GM12891 (cell line): ENCODE measurements around the gene NEDD1.

Source experiments
- DNase-seq: peaks from one replicate; pipeline ENCODE4 v3.0.0; 2011; ENCODE audit warnings: low spot score; ENCODE audit not compliant: insufficient read length
- FAIRE-seq: peaks from 2 replicates; lab custom pipeline; 2011; peaks lifted over from hg19 to GRCh38; lab: Jason Lieb, UNC
- PAX5 ChIP-seq: IDR thresholded peaks from 2 replicates; pipeline ENCODE4 v1.6.1; 2011; ENCODE audit warnings: low read length, moderate library complexity, mild to moderate bottlenecking; ENCODE audit not compliant: insufficient read depth, severe bottlenecking
- POLR2A ChIP-seq: IDR thresholded peaks from 2 replicates; pipeline ENCODE4 v1.6.1; 2011; ENCODE audit warnings: low read depth, low read length, control low read depth
- POLR2AphosphoS5 ChIP-seq: IDR thresholded peaks from 2 replicates; pipeline ENCODE4 v1.6.1; 2011; ENCODE audit warnings: low read depth, low read length, control low read depth
- POU2F2 ChIP-seq: IDR thresholded peaks from 2 replicates; pipeline ENCODE4 v1.6.1; 2011; ENCODE audit warnings: low read depth, mild to moderate bottlenecking, control low read depth, low read length, moderate library complexity
- SPI1 ChIP-seq: IDR thresholded peaks from 2 replicates; pipeline ENCODE4 v1.6.1; 2011; ENCODE audit warnings: low read depth, low read length, control low read depth
- TAF1 ChIP-seq: IDR thresholded peaks from 2 replicates; pipeline ENCODE4 v1.6.1; 2011; ENCODE audit warnings: low read depth, low read length, control low read depth

Gene NEDD1

GRCh38 chr12:96876966-96877365 is 30.1 kb upstream of the NEDD1 start:
- TF ChIP-seq SPI1 = no peak
- TF ChIP-seq TAF1 = no peak
- no peak for TF ChIP-seq POU2F2
- no peak for TF ChIP-seq PAX5
- no peak for TF ChIP-seq POLR2A
- TF ChIP-seq POLR2AphosphoS5 = no peak
- FAIRE-seq = no peak
- no peak for DNase-seq

DNA sequence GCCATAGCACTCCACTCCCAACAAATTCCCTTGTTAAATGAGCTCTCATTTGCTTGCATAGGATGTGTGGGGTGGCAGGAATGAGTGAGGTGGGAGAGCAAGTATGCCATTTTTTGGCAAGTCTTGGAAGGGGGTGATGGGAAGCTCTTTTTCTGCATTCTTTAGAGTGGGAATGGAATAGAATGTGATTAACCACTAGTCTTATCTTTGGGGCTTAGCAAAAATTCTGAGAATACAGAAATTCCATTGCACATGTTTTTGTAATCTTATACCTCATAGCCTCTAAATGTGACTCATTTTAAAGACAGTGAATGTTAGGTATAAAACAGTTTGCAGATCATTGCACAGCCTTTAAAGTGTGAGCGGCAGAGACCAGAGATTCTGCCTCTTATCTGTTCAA is 28.4 kb upstream of the NEDD1 start:
- FAIRE-seq (no peak), DNase-seq (no peak)
- TF ChIP-seq SPI1 = no peak
- TF ChIP-seq POLR2A = no peak
- TF ChIP-seq POLR2AphosphoS5 = no peak
- TF ChIP-seq POU2F2 = no peak
- TF ChIP-seq PAX5 = no peak

GRCh38 chr12:96879301-96879700 is 27.8 kb upstream of the NEDD1 start:
- DNase-seq (no peak), FAIRE-seq (no peak)
- TF ChIP-seq SPI1 = no peak
- TF ChIP-seq PAX5 = no peak
- TF ChIP-seq TAF1 = no peak
- TF ChIP-seq POU2F2 = no peak
- TF ChIP-seq POLR2AphosphoS5 = no peak
- TF ChIP-seq POLR2A = no peak

GRCh38 chr12:96880220-96880619 is 26.8 kb upstream of the NEDD1 start:
- no peak for FAIRE-seq
- no peak for DNase-seq
- no peak for TF ChIP-seq TAF1
- no peak for TF ChIP-seq POLR2A
- TF ChIP-seq PAX5 = no peak
- no peak for TF ChIP-seq POU2F2

GRCh38 chr12:96881608-96882007 is 25.4 kb upstream of the NEDD1 start:
- TF ChIP-seq PAX5 = no peak
- no peak for TF ChIP-seq POU2F2
- TF ChIP-seq SPI1 = no peak
- no peak for TF ChIP-seq TAF1
- no peak for TF ChIP-seq POLR2A
- TF ChIP-seq POLR2AphosphoS5 = no peak
- FAIRE-seq = no peak
- no peak for DNase-seq

GRCh38 chr12:96882862-96883261 is 24.2 kb upstream of the NEDD1 start:
- no peak for FAIRE-seq
- TF ChIP-seq PAX5 = no peak

GRCh38 chr12:96883571-96883970 is 23.5 kb upstream of the NEDD1 start:
- TF ChIP-seq POU2F2 = no peak
- FAIRE-seq = no peak
- no peak for DNase-seq

More at GRCh38 chr12:96882862-96883261, 24.2 kb upstream of the NEDD1 start:
- DNase-seq = no peak

- DNase-seq = no peak
- FAIRE-seq = no peak
- TF ChIP-seq TAF1 (no peak), PAX5 (no peak), POU2F2 (no peak), POLR2A (no peak), POLR2AphosphoS5 (no peak), SPI1 (no peak)
Measured at GRCh38 chr12:96886998-96887677, 19.9 kb upstream of the NEDD1 start.

DNA sequence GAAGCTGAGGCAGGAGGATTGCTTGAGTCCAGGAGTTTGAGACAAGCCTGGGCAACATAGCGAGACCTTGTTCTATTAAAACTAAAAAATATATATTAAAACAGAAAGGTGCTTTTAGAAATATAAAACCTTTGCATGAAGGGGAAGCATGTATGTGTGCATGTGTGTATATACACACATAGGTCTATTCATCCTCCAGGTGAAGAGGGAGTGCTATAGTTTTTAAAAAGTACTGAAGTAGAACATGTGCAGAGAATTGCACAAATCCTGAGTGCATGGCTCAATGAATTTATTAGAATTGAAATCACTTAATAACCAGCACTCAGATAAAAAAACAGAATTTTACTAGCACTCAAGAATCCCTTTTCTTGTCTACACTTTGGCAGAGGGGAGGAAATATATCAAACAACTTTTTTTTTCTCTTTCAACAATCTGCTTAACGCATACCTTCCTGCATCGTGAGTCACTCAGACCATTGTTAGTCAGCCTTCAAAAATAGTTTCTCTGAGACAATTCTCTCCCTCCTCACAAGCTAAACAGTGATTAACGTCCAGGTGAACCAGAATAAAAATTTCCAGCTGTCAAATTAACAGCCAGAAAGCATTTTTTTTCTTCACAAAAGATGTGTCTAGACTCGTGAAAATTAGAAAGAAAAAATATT is 17.7 kb upstream of the NEDD1 start:
- DNase-seq (no peak), FAIRE-seq (no peak)
- TF ChIP-seq TAF1 (no peak), PAX5 (no peak), SPI1 (no peak), POU2F2 (no peak), POLR2A (no peak), POLR2AphosphoS5 (no peak)

- DNase-seq (no peak), FAIRE-seq (no peak)
- TF ChIP-seq POU2F2 (no peak), POLR2A (no peak), TAF1 (no peak), SPI1 (no peak), POLR2AphosphoS5 (no peak), PAX5 (no peak)
Measured at GRCh38 chr12:96890331-96890730, 16.7 kb upstream of the NEDD1 start.
